Measurements from ENCODE around the gene SRD5A3. TPM values are rescaled to one million over a fixed set of nuclear protein-coding genes. Genes with fewer than 3 reads are reported as not detected.

Gene SRD5A3
- total and polyA plus RNA-seq, 5 donors from 2014 or later, result 3.9 to 18.4 (median 8.2) TPM

GRCh38 chr4:55409468-55410171 is 63.6 kb downstream of the SRD5A3 start:
- Mint-ChIP-seq H3K4me1 (peaks cover 40 to 53% (median 44%) of the 10 kb centered on the region in 4 donors), H3K27me3 (no peaks in the 10 kb centered on the region), H3K4me3 (no peak overlapping the region), H3K36me3 (peaks cover 27% of the 10 kb centered on the region), H3K9me3 (no peaks in the 10 kb centered on the region), H3K27ac (peak overlapping the region in 2 of 3 donors; percentile 60 to 78)
- DNase-seq (peak in 1 of 3 donors; percentile 18), ATAC-seq (ENCODE audit: low read depth in 2 of 2) (no peak)
- Histone ChIP-seq H3K36me3 (ENCODE audit: control insufficient read depth, insufficient read depth, low read length) (peaks cover 25% of the 10 kb centered on the region), H3K27me3 (ENCODE audit: control insufficient read depth, insufficient read depth, low read length) (no peaks in the 10 kb centered on the region), H3K4me1 (ENCODE audit: control insufficient read depth, insufficient read depth, low read length, poor library complexity, severe bottlenecking) (peaks cover 13% of the 10 kb centered on the region), H3K9me3 (ENCODE audit: control insufficient read depth in 2 of 2, low read length in 2 of 2) (no peaks in the 10 kb centered on the region), H3K27ac (ENCODE audit: insufficient read depth, low read length, poor library complexity, severe bottlenecking) (no peak overlapping the region), H3K4me3 (ENCODE audit: low read depth, low read length) (no peak overlapping the region)

- DNase-seq (no peak), ATAC-seq (ENCODE audit: low read depth in 2 of 2) (no peak)
- Mint-ChIP-seq H3K36me3 (peaks cover 24% of the 10 kb centered on the region), H3K9me3 (no peaks in the 10 kb centered on the region), H3K4me1 (peaks cover 37 to 48% (median 39%) of the 10 kb centered on the region in 4 donors), H3K4me3 (no peak overlapping the region), H3K27ac (peak overlapping the region; percentile 33 to 78 (median 60)), H3K27me3 (no peaks in the 10 kb centered on the region)
- H3K9me3 ChIP-seq (ENCODE audit: control insufficient read depth in 2 of 2, low read length in 2 of 2), result no peaks in the 10 kb centered on the region
- H3K4me1 ChIP-seq (ENCODE audit: control insufficient read depth, insufficient read depth, low read length, poor library complexity, severe bottlenecking), result peaks cover 13% of the 10 kb centered on the region
- no peaks in the 10 kb centered on the region for H3K27me3 ChIP-seq (ENCODE audit: control insufficient read depth, insufficient read depth, low read length)
- no peak overlapping the region for H3K27ac ChIP-seq (ENCODE audit: insufficient read depth, low read length, poor library complexity, severe bottlenecking)
- peaks cover 22% of the 10 kb centered on the region for H3K36me3 ChIP-seq (ENCODE audit: control insufficient read depth, insufficient read depth, low read length)
- H3K4me3 ChIP-seq (ENCODE audit: low read depth, low read length), result no peak overlapping the region
Observed at GRCh38 chr4:55410431-55410830, 64.4 kb downstream of the SRD5A3 start.

GRCh38 chr4:55411621-55412020 is 65.6 kb downstream of the SRD5A3 start:
- Histone ChIP-seq H3K4me1 (ENCODE audit: control insufficient read depth, insufficient read depth, low read length, poor library complexity, severe bottlenecking) (peaks cover 11% of the 10 kb centered on the region), H3K4me3 (ENCODE audit: low read depth, low read length) (no peak overlapping the region), H3K27ac (ENCODE audit: insufficient read depth, low read length, poor library complexity, severe bottlenecking) (no peak overlapping the region), H3K9me3 (ENCODE audit: control insufficient read depth in 2 of 2, low read length in 2 of 2) (no peaks in the 10 kb centered on the region), H3K27me3 (ENCODE audit: control insufficient read depth, insufficient read depth, low read length) (no peaks in the 10 kb centered on the region), H3K36me3 (ENCODE audit: control insufficient read depth, insufficient read depth, low read length) (peaks cover 24% of the 10 kb centered on the region)
- no peak for DNase-seq
- peaks cover 29 to 40% (median 33%) of the 10 kb centered on the region in 4 donors for H3K4me1 Mint-ChIP-seq
- H3K9me3 Mint-ChIP-seq, result no peaks in the 10 kb centered on the region
- H3K27ac Mint-ChIP-seq, result peak overlapping the region in 1 of 3 donors; percentile 62
- no peak overlapping the region for H3K4me3 Mint-ChIP-seq
- ATAC-seq (ENCODE audit: low read depth in 2 of 2), result no peak
- H3K36me3 Mint-ChIP-seq, result peaks cover 19% of the 10 kb centered on the region
- H3K27me3 Mint-ChIP-seq, result no peaks in the 10 kb centered on the region

- DNase-seq (no peak), ATAC-seq (ENCODE audit: low read depth in 2 of 2) (no peak)
- Mint-ChIP-seq H3K9me3 (no peaks in the 10 kb centered on the region), H3K36me3 (peaks cover 27% of the 10 kb centered on the region), H3K4me3 (no peak overlapping the region), H3K27me3 (no peaks in the 10 kb centered on the region), H3K27ac (peak overlapping the region in 1 of 3 donors; percentile 47), H3K4me1 (peaks cover 4 to 11% (median 5%) of the 10 kb centered on the region in 4 donors)
- H3K4me3 ChIP-seq (ENCODE audit: low read depth, low read length), result no peak overlapping the region
- H3K4me1 ChIP-seq (ENCODE audit: control insufficient read depth, insufficient read depth, low read length, poor library complexity, severe bottlenecking), result no peaks in the 10 kb centered on the region
- H3K27me3 ChIP-seq (ENCODE audit: control insufficient read depth, insufficient read depth, low read length), result no peaks in the 10 kb centered on the region
- H3K36me3 ChIP-seq (ENCODE audit: control insufficient read depth, insufficient read depth, low read length), result peaks cover 55% of the 10 kb centered on the region
- no peak overlapping the region for H3K27ac ChIP-seq (ENCODE audit: insufficient read depth, low read length, poor library complexity, severe bottlenecking)
- no peaks in the 10 kb centered on the region for H3K9me3 ChIP-seq (ENCODE audit: control insufficient read depth in 2 of 2, low read length in 2 of 2)
Observed at GRCh38 chr4:55416176-55416575, 70.1 kb downstream of the SRD5A3 start.

Other genes starting within 250 kb of the SRD5A3 start
- gene KDR, start 220.6 kb upstream of the SRD5A3 start, total RNA-seq, result not detected
- not detected for gene KDR, start 220.6 kb upstream of the SRD5A3 start, polyA plus RNA-seq
- 44.0 TPM for gene TMEM165, start 49.7 kb downstream of the SRD5A3 start, total RNA-seq
- gene TMEM165, start 49.7 kb downstream of the SRD5A3 start, polyA plus RNA-seq, result 10 to 100 TPM; 34.5 to 50.1 (median 44.7) TPM
- 16.6 TPM for gene CLOCK, start 200.7 kb downstream of the SRD5A3 start, total RNA-seq
- gene CLOCK, start 200.7 kb downstream of the SRD5A3 start, polyA plus RNA-seq, result 1 to 10 TPM; 4.6 to 8.9 (median 7.9) TPM
- gene PDCL2, start 246.0 kb downstream of the SRD5A3 start, total RNA-seq, result not detected
- gene PDCL2, start 246.0 kb downstream of the SRD5A3 start, polyA plus RNA-seq, result not detected